ENCODE data around the gene SLC26A9.

The SLC26A9 gene

DNA sequence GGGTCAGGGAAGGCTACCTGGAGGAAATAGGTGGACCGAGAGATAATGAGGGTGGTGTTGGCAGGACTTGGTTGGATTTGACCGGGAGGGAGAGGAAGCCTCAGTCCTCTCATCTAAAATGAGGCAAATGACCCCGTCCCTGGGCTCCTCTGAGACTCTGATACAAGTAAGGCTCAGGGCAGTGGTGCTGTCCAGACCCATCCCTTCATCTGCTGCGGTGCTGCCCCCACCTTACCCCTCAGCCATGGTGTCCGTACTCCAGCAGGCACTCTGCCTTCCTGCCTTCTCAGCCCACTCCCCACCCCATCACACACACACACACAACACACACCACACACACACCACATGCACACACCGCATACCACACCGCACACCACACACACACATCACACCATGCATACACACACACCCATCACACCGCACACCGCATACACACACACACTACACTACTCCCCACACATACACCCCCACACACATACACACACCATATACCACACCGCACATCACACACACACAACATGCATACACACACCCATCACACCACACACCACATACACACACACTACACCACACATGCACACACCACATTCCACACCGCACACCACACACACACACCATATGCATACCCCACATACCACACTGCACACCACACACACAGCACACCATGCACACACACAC is 29.4 kb upstream of the SLC26A9 start:
- Histone ChIP-seq H3K56ac (ENCODE audit: low read length) (no peak overlapping the region), H3K4ac (ENCODE audit: low read depth, low read length) (no peak overlapping the region), H3K27me3 (ENCODE audit: insufficient read depth, low read length, poor library complexity) (no peaks in the 10 kb centered on the region), H3K23ac (ENCODE audit: low read length) (no peak overlapping the region), H3K9ac (ENCODE audit: low read length) (no peak overlapping the region), H3K36me3 (ENCODE audit: control insufficient read depth, insufficient read depth, low read length) (no peaks in the 10 kb centered on the region), H2BK15ac (replicated peaks; ENCODE audit: low read depth) (no peak overlapping the region), H3K4me3 (ENCODE audit: low read length) (no peak overlapping the region), H2BK120ac (ENCODE audit: low read depth, low read length) (no peak overlapping the region), H3K79me2 (ENCODE audit: control insufficient read depth, insufficient read depth, low read length) (no peaks in the 10 kb centered on the region), H3K4me1 (ENCODE audit: control insufficient read depth, low read depth, low read length) (no peaks in the 10 kb centered on the region), H2AK5ac (ENCODE audit: low read length) (no peak overlapping the region), H2BK5ac (ENCODE audit: low read length) (no peak overlapping the region), H4K5ac (ENCODE audit: low read length) (no peak overlapping the region), H3K18ac (ENCODE audit: low read length) (no peak overlapping the region), H3K79me1 (ENCODE audit: low read length) (no peaks in the 10 kb centered on the region), H4K8ac (ENCODE audit: low read depth, low read length) (no peak overlapping the region), H3K4me2 (ENCODE audit: low read length) (no peak overlapping the region), H3K27ac (ENCODE audit: low read depth, low read length) (no peak overlapping the region)
- WGBS (ENCODE audit: extremely low coverage, insufficient coverage, low lambda C conversion rate) = 100% methylated on average over 6 of the region's 11 CpGs
- DNase-seq = peak; percentile 44

DNA sequence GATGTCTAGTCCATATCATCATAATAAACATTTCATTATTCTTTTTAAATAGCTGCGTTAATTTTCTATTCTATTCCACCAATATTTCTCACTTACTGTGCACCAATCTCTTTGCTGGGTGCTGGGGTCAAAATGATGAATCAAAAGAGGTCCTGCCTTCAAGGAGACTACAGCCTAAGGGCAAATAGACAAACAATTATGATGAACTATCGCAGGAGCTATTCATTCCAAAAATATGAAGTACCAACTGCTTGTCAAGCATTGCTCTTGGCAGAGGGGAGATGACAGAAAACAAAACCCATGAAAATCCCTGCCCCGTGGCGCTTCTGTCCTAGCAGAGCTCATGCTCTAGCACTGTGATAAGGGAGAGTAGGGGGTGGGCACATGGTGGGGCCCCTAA is 28.8 kb upstream of the SLC26A9 start:
- no peak overlapping the region for H3K56ac ChIP-seq (ENCODE audit: low read length)
- H3K79me2 ChIP-seq (ENCODE audit: control insufficient read depth, insufficient read depth, low read length) = no peaks in the 10 kb centered on the region
- H3K9ac ChIP-seq (ENCODE audit: low read length) = no peak overlapping the region
- H3K4me2 ChIP-seq (ENCODE audit: low read length) = no peak overlapping the region
- H2BK120ac ChIP-seq (ENCODE audit: low read depth, low read length) = no peak overlapping the region
- H3K4me1 ChIP-seq (ENCODE audit: control insufficient read depth, low read depth, low read length) = no peaks in the 10 kb centered on the region
- 100% methylated on average over 1 of the region's 4 CpGs for WGBS (ENCODE audit: extremely low coverage, insufficient coverage, low lambda C conversion rate)
- no peak overlapping the region for H2BK5ac ChIP-seq (ENCODE audit: low read length)
- no peak overlapping the region for H3K18ac ChIP-seq (ENCODE audit: low read length)
- H2BK15ac ChIP-seq (replicated peaks; ENCODE audit: low read depth) = no peak overlapping the region
- no peak overlapping the region for H3K27ac ChIP-seq (ENCODE audit: low read depth, low read length)
- no peak overlapping the region for H4K8ac ChIP-seq (ENCODE audit: low read depth, low read length)
- no peaks in the 10 kb centered on the region for H3K27me3 ChIP-seq (ENCODE audit: insufficient read depth, low read length, poor library complexity)
- no peak overlapping the region for H4K5ac ChIP-seq (ENCODE audit: low read length)
- H2AK5ac ChIP-seq (ENCODE audit: low read length) = no peak overlapping the region
- no peak overlapping the region for H3K4me3 ChIP-seq (ENCODE audit: low read length)
- H3K36me3 ChIP-seq (ENCODE audit: control insufficient read depth, insufficient read depth, low read length) = no peaks in the 10 kb centered on the region
- H3K79me1 ChIP-seq (ENCODE audit: low read length) = no peaks in the 10 kb centered on the region
- no peak overlapping the region for H3K23ac ChIP-seq (ENCODE audit: low read length)
- no peak for DNase-seq
- H3K4ac ChIP-seq (ENCODE audit: low read depth, low read length) = no peak overlapping the region

DNA sequence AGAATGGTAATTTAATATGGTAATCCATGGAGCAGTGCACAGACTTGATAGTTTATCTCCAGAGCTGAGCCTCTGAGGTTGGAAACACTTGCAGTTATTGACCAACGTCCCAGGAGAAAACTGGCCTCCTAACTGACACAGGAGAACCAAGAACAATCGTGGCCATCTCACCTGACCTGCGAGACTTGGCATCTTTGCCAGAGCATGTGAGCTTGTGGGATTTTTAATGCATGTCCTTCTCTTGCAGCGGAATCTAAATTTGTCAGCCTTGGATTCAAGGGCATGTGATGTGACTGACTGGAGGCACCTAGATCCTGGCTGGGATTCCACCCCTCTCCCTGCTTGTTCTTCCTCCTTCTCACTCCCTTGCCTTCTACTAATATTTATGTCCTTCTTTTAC is 27.8 kb upstream of the SLC26A9 start:
- Histone ChIP-seq H3K79me1 (ENCODE audit: low read length) (no peaks in the 10 kb centered on the region), H3K4me1 (ENCODE audit: control insufficient read depth, low read depth, low read length) (no peaks in the 10 kb centered on the region), H3K4me3 (ENCODE audit: low read length) (no peak overlapping the region), H2BK5ac (ENCODE audit: low read length) (no peak overlapping the region), H3K27ac (ENCODE audit: low read depth, low read length) (no peak overlapping the region), H2BK15ac (replicated peaks; ENCODE audit: low read depth) (no peak overlapping the region), H2AK5ac (ENCODE audit: low read length) (no peak overlapping the region), H3K23ac (ENCODE audit: low read length) (no peak overlapping the region), H3K27me3 (ENCODE audit: insufficient read depth, low read length, poor library complexity) (no peaks in the 10 kb centered on the region), H4K8ac (ENCODE audit: low read depth, low read length) (no peak overlapping the region), H3K4me2 (ENCODE audit: low read length) (no peak overlapping the region), H3K79me2 (ENCODE audit: control insufficient read depth, insufficient read depth, low read length) (no peaks in the 10 kb centered on the region), H4K5ac (ENCODE audit: low read length) (no peak overlapping the region), H3K9ac (ENCODE audit: low read length) (no peak overlapping the region), H3K4ac (ENCODE audit: low read depth, low read length) (no peak overlapping the region), H3K18ac (ENCODE audit: low read length) (no peak overlapping the region), H3K36me3 (ENCODE audit: control insufficient read depth, insufficient read depth, low read length) (no peaks in the 10 kb centered on the region), H2BK120ac (ENCODE audit: low read depth, low read length) (no peak overlapping the region), H3K56ac (ENCODE audit: low read length) (no peak overlapping the region)
- no CpG with 5 or more reads among the region's 4 CpGs for WGBS (ENCODE audit: extremely low coverage, insufficient coverage, low lambda C conversion rate)
- DNase-seq = no peak

DNA sequence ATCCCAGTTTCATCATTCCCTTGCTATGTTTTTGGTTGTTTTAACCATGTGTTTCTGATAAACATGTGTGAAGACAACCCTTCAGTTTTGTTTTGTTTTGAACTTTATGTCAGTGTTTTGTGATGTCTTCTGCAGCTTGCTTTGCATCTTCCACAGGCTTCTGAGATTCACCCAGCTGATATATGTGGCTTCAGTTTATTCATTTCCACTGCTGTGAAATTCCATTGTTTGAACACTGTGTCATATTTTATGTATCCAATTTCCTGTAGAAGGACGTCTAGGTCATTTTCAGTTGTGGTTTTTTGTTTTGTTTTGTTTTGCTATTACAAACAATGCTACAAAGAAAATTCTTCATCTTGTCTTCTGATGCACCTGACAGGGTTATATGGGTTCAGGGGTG is 27.2 kb upstream of the SLC26A9 start:
- Histone ChIP-seq H3K9ac (ENCODE audit: low read length) (no peak overlapping the region), H3K4me1 (ENCODE audit: control insufficient read depth, low read depth, low read length) (no peaks in the 10 kb centered on the region), H3K4me3 (ENCODE audit: low read length) (no peak overlapping the region), H2BK5ac (ENCODE audit: low read length) (no peak overlapping the region), H3K23ac (ENCODE audit: low read length) (no peak overlapping the region), H3K18ac (ENCODE audit: low read length) (no peak overlapping the region), H4K8ac (ENCODE audit: low read depth, low read length) (no peak overlapping the region), H2AK5ac (ENCODE audit: low read length) (no peak overlapping the region), H4K5ac (ENCODE audit: low read length) (no peak overlapping the region), H3K36me3 (ENCODE audit: control insufficient read depth, insufficient read depth, low read length) (no peaks in the 10 kb centered on the region), H3K79me2 (ENCODE audit: control insufficient read depth, insufficient read depth, low read length) (no peaks in the 10 kb centered on the region), H2BK15ac (replicated peaks; ENCODE audit: low read depth) (no peak overlapping the region), H3K4me2 (ENCODE audit: low read length) (no peak overlapping the region), H3K4ac (ENCODE audit: low read depth, low read length) (no peak overlapping the region), H3K79me1 (ENCODE audit: low read length) (no peaks in the 10 kb centered on the region), H3K27ac (ENCODE audit: low read depth, low read length) (no peak overlapping the region), H2BK120ac (ENCODE audit: low read depth, low read length) (no peak overlapping the region), H3K56ac (ENCODE audit: low read length) (no peak overlapping the region), H3K27me3 (ENCODE audit: insufficient read depth, low read length, poor library complexity) (no peaks in the 10 kb centered on the region)
- no peak for DNase-seq
- WGBS (ENCODE audit: extremely low coverage, insufficient coverage, low lambda C conversion rate) = no CpG with 5 or more reads among the region's 1 CpG

DNA sequence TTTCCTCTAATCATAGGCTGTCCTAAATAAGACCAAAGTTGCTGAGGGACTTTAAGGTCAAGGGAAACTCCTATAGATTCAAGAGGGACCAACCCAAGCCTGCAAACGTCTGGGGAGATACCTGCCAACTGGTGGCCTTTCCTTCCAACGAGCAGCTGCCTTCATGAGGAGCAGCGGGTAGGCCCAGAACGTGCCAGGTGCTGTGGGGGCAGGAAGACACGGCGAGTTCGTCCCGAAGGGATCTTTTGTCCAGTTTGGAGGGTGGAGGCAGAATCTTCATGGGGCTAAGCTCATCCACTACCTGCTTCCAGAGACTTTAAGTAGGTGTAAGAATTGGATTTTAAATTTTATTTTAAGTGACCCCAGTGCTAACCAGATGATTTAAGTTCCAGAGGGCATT is 26.0 kb upstream of the SLC26A9 start:
- Histone ChIP-seq H2BK5ac (ENCODE audit: low read length) (no peak overlapping the region), H3K4me1 (ENCODE audit: control insufficient read depth, low read depth, low read length) (no peaks in the 10 kb centered on the region), H3K56ac (ENCODE audit: low read length) (no peak overlapping the region), H3K79me2 (ENCODE audit: control insufficient read depth, insufficient read depth, low read length) (no peaks in the 10 kb centered on the region), H3K79me1 (ENCODE audit: low read length) (no peaks in the 10 kb centered on the region), H4K5ac (ENCODE audit: low read length) (no peak overlapping the region), H3K4me3 (ENCODE audit: low read length) (no peak overlapping the region), H3K4ac (ENCODE audit: low read depth, low read length) (no peak overlapping the region), H3K27ac (ENCODE audit: low read depth, low read length) (no peak overlapping the region), H2BK15ac (replicated peaks; ENCODE audit: low read depth) (no peak overlapping the region), H3K23ac (ENCODE audit: low read length) (no peak overlapping the region), H3K27me3 (ENCODE audit: insufficient read depth, low read length, poor library complexity) (no peaks in the 10 kb centered on the region), H3K18ac (ENCODE audit: low read length) (no peak overlapping the region), H4K8ac (ENCODE audit: low read depth, low read length) (no peak overlapping the region), H3K36me3 (ENCODE audit: control insufficient read depth, insufficient read depth, low read length) (no peaks in the 10 kb centered on the region), H2AK5ac (ENCODE audit: low read length) (no peak overlapping the region), H2BK120ac (ENCODE audit: low read depth, low read length) (no peak overlapping the region), H3K4me2 (ENCODE audit: low read length) (no peak overlapping the region), H3K9ac (ENCODE audit: low read length) (no peak overlapping the region)
- DNase-seq = no peak
- WGBS (ENCODE audit: extremely low coverage, insufficient coverage, low lambda C conversion rate) = no CpG with 5 or more reads among the region's 8 CpGs

All from mesendoderm (in vitro differentiated cells).